GM19372 (cell line): ENCODE results near the gene DUSP16.
A peak's percentile ranks its signal among the peaks of the same experiment; 100 is the strongest.
"Not testable (repeated sequence)": the region's sequence is repeated elsewhere in the genome, so short reads cannot be mapped to it uniquely, and the experiment has no call there.

Experiments
- ATAC-seq: cut with Tn5 transposase; IDR thresholded peaks from one replicate; pipeline ENCODE4 v1.9.1; 2021; ENCODE audit warnings: mild to moderate bottlenecking, low read depth, moderate library complexity; ENCODE audit not compliant: unreplicated experiment

The DUSP16 gene

DNA sequence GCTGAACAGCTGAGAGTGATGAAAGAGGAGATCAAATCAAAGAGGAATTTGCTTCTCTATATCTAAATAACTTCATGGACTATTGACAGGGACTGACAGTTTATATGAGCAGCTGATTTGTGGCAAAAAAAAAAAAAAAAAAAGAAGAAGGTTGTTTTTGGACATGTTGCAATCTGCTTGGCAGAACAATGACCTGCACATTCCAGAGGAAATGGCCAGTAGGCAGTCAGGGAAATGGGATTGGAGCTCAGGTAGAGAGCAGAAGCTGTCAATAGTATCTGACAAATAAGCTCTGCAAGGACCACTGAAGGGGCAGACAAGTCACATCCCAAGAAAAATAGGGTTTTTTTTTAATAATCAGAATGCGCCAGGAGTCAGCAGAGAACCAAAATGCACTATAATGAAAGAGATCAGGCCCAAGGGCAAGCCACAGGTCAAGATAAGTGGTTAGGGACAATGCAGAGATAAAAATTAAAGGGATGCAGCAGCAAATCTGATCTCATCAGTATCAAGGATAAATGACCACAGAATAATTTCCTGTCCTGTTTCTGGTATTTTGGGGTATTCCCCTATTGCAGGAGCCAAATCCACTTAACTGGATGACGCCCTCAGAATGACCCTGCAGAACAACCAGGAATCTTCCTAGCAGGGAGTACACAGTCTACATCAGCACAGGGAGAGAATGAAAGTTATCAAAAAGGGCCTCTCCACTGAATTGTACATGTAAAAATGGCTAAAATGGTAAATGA lies 22.6 kb upstream of the DUSP16 start:
- no peak for ATAC-seq

DNA sequence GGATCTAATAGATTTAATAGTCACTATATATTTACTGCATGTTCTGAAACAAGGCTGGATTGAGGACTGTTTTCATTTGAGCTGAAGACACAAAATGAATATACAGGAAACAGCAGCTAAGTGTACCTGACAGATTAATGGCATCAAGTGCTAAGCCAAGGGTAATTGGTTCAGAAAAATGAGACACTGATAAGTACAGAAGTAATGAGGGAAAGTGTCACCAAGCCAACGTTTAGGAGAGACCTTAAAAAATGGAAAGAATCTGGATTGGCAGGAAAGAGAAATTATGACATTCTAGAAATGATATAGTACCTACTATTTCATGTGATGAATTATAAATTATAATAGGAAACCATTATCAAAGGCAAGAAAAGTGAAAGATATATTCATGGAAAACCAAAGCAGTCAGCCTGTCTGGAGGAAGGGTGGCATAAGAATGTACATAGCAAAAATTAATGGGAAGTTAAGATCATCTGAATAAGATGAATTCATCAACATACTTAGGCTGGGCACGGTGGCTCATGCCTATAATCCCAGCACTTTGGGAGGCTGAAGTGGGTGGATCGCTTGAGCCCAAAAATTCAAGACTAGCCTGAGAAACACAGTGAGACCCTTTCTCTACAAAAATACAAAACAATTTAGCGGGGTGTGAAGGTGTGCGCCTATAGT lies 21.0 kb upstream of the DUSP16 start:
- ATAC-seq = no peak

DNA sequence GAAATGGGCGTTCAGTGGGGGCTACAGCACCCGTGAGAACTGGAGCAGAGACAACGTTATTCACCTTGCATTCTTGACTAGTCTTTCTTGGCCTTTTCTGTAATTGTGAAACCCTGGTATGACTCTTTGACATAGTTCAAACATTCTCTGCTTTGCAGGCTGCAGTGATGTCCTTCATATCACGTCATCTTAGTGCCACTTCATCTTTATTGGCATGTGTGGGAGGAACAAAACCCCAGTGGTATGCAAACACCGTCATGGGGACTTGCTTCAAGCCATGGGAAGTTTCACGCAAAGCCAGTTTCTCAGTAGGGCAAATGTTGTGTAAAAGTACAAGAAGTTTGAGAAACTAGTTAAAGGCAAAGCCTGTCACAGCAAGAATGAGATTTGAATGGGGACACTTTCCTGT lies 20.2 kb upstream of the DUSP16 start:
- peak; percentile 74 for ATAC-seq

DNA sequence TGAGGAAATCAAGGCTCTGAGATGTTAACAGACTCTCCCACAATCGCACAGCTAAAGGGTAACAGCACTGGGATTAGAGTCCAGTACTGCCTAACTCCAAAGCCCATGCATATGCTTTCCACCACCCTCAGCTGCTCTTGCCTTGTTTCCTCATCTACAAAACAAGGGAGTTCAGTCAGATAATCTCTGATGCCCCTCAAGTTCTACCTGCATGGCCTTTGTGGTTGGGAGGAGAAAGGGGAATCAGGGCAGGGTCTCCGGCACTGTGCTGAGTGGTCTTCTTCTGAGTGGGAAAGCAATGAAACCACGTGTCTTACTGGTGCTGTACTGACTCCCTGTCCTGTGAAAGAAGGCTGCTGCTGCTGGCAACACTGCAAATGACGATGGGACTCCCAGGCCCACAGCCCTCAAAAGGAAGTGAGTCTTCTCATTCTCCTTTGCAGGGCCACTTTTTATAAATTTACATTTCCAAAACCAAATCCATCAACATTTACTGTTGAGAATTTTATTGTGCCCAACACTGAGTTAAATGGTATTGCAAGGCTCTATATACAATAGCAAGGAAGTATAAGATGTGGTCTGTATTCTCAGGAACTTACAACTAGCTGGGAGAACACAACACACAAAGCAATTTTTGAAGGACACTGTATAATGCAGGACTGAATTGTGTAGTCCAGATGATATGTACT lies 19.7 kb upstream of the DUSP16 start:
- peak; percentile 37 for ATAC-seq

DNA sequence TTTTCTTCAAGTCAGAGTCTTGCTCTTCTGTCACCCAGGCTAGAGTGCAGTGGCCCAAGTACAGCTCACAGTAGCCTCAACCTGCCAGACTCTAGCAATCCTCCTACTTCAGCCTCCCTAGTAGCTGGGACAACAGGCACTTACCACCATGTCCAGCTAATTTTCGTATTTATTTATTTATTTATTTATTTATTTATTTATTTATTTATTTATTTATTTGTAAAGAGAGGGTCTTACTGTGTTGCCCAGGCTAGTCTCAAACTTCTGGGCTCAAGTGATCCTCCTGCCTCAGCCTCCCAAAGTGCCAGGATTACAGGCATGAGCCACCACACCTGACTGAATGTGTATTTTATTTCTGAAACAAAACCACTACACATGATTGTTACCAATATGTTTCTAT lies 18.1 kb upstream of the DUSP16 start:
- not testable (repeated sequence) for ATAC-seq

DNA sequence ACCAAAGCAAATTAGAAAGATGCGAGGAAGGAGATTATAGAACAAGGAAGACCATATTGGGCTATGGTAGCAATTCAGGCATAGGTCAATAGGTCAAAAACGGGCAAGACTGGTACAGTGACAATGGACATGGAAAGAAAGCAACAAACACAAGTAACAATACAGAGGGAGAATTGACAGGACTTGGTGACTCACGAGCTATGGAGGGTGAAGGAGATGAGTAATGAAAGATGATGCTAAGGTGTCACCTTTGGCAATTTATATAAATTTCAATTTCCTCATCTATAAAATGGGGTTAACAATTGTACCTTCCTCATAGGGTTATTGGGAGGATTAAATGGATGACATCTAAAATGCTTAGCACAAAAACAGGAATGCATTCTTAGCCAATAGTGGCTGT lies 15.1 kb upstream of the DUSP16 start:
- ATAC-seq = no peak

DNA sequence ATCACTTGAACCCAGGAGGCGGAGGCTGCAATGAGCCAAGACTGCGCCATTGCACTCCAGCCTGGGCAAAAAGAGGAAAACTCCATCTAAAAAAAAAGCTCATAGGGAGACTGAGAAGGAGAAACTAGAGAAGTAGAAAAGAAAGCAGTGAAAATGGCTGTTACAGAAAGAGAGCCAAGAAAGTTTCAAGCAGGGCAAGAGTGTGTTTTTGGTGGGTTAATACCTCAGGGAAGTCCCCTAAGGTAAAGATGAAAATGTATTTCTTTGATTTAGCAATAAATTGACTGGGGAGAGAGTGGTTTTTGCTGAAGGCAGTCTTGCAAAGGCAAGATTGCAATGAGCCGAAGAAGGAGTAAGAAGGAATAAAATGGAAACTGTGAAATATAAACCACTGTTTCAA lies 10.0 kb upstream of the DUSP16 start:
- no peak for ATAC-seq

DNA sequence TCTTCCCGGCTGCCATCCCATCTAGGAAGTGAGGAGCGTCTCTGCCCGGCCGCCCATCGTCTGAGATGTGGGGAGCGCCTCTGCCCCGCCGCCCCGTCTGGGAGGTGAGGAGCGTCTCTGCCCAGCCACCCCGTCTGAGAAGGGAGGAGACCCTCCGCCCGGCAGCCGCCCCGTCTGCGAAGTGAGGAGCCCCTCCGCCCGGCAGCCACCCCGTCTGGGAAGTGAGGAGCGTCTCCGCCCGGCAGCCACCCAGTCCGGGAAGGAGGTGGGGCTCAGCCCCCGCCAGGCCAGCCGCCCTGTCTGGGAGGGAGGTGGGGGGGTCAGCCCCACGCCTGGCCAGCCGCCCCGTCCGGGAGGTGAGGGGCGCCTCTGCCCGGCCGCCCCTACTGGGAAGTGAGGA lies 3.3 kb upstream of the DUSP16 start:
- not testable (repeated sequence) for ATAC-seq

DNA sequence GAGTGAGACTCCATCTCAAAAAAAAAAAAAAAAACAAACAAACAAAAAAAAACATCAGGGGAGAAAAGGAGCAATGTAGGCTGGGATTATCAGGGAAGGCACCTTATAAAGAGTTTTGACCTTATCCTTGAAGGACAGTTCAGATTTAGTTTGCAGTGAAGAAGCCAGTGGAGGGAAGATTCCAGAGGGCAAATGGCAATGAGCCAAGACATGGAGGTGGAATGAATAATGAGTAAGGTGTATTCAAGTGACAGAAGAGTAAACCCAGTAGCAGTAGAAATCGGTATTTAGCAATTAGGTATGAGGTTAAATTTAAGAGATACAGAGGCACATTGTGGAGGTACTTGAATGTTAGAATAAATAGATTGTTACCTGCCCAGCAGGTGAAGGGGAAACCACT lies 2.2 kb upstream of the DUSP16 start:
- no peak for ATAC-seq

DNA sequence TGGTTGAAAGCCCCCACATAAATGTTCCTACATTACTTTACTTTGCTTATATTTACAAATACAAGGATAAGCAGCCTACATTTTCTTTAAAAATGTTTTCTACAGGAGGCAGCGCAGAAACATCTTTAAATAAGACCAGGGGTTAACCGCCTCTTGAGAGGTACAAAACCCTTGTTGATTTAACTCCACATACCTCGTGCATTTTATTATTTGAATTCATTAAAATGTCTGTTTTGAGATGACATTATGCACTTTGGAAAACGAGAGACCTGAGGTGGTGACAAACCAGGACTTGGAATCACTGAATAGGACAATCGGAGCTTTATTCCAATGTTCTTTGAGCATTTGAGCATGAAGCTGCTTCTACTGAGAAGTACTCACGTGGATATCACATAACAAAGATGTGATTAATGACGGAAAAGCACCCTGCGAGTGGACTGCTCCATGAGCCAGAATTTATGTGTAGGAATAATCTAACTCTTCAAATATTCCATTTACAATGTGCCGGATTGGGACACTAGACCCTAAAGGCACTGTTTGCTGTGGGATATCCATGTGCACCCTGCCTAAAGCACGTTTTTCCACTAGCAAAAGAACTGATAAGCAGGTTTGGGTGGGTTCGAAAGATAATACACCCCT lies 746 bp upstream of the DUSP16 start:
- ATAC-seq = no peak

DNA sequence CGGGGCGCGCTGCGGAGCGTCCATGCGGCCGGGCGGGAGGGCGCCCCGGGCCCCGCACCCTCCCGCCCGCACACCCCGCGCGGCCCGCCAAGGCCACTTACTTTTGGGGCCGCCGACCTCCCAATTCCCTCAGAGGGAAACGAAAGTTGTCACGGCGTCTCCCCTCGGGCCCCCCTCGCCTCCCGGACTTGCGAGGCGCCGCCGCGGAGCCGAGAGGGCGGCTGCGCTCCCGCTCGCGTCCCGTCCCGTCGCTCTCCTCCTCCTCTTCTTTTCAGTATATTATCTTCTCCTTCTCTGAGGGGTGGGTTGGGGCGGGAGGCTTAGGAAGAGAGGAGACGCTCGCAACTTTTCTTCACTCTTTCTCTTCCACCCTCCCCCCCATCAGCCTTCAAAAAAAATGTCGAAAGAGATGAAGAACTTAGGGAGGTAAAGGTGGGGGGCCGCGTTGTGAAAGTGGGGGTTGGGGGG lies 613 bp downstream of the DUSP16 start:
- no peak for ATAC-seq

DNA sequence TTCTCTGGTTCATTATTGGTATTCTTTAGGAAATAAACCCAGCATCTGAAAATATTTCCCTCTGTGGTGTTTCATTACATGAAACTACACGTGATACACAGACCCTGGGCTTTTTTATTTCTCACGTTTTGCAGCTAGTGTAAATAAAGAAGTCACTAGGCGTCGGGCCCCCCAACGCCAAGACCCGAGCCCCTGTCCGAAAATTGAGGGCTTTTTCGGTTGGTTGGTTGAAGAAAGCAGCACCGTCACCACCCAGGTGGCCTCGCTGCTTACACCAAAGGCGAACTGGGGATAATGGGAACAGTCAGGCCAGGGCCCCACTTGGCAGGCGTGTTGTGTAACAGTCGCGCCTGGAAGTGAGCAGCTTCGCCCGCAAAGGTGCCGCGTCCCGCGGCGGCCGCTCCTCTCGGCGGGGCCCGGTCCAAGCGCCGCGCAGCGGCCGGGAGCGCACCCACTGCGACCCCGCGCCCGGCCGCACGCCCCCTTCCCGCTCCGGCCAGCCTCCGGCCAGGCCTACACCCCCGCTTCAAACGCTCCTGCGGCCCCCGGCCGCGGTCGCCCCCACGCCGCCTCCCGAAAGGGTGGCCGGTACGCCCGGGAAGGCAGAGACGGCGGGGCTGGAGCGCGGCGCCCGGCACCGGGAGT lies 1.2 kb downstream of the DUSP16 start:
- ATAC-seq = no peak

DNA sequence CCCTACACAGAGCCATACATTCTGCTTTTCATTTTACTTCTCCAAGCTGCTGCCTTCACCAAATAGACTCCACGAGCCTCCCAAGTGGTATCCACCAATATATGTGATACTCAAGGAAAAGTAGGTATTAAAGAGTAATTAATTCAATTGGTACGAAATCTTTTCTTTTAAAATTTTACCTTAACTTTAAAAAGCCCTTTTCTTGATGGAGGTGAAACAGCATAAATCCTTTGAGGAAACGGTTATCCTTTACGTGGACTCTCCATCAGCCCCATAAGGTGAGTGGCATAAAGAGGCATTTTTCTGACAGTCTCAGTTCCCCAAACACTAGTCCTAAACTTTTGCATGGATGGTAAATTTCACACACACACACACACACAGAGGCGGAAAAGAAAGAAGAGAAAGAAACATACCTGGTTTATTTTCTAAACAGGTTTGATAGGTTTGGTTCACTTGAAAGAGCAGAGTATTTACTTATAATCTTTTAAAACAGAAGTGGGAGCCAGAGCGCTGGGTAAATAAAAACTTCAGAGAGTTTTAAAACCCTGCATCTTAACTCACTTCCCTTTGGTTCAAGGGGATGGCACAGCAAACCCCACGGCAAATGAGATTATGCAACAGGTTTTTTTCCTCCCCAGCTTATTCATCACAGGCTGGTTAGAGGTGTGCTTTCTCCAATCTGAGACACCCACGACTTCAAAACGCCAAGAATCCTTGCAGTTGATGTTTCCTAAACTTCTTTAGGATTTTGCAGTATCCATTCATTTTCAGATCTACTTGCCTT lies 1.9 kb downstream of the DUSP16 start:
- no peak for ATAC-seq

DNA sequence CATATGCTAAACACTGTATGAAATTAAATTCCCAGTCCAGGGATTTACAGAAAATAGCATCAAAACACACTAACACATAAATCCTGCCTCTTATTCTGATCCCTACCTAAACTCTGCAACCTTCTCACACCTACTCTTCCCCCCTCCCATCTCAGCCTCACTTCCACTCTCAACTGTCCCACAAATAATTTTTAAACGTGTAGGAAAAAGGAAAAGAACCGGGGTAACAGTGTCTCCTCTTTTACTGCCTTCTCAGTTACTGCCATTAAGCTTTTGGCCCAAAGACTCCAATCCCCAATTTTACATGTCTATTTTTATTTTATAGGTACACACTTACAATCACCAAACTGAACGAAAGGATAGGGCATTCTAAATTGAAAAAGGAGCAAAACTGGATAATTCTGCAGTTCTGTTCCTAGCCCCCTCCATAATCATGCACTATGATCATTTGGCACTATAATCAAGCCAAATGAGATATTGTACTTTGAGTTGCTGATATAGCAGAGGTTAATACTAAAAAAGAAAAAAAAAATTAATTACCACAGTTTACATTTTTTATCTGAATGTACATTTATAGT lies 2.9 kb downstream of the DUSP16 start:
- ATAC-seq = no peak

DNA sequence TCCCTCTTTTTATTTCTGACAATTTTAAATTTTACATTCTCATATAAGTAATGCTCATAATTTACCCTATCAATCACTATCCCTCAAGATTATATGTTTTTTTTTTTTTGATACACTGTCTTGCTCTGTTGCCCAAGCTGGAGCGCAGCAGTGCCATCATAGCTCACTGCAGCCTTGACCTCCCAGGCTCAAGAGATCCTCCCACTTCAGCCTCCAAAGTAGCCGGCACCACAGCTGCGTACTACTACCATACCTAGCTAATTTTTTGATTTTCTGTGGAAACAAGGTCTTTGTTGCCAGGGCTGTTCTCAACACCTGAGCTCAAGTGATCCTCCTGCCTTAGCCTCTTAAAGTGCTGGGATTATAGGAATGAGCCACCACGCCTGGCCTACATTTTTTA lies 4.4 kb downstream of the DUSP16 start:
- ATAC-seq = no peak

DNA sequence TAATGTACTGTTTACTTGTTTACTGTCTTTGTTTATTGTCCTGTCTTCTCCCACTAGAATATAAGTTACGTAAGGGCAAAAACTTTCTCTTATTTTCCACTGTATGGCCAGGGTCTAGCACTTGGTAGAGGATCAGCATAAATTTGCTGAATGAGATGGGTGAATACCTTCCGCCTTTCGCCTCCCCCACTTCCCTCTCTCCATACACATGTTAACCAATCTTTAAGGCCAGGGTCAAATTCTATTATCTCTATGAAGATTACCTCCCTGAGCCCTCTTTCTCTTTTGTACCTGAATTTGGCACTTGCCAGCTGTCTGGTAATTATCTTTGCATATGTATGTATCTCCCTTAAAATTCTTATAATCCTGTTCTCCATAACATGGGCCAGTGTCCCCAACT lies 4.9 kb downstream of the DUSP16 start:
- no peak for ATAC-seq

DNA sequence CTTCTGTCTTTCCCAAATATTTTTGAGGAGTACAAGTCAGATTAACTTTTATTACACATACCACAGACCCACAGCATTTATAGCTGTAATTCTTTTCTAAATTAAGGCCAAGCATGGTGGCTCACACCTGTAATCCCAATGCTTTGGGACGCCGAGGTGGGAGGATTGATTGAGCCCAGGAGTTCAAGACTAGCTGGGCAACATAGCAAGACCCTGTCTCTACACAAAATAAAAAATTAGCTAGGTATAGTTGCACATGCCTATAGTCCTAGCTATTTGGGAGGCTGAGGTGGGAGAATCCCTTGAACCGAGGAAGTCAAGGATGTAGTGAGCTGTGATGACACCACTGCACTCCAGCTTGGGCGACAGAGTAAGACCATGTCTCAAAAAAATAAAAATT lies 7.0 kb downstream of the DUSP16 start:
- ATAC-seq = no peak

DNA sequence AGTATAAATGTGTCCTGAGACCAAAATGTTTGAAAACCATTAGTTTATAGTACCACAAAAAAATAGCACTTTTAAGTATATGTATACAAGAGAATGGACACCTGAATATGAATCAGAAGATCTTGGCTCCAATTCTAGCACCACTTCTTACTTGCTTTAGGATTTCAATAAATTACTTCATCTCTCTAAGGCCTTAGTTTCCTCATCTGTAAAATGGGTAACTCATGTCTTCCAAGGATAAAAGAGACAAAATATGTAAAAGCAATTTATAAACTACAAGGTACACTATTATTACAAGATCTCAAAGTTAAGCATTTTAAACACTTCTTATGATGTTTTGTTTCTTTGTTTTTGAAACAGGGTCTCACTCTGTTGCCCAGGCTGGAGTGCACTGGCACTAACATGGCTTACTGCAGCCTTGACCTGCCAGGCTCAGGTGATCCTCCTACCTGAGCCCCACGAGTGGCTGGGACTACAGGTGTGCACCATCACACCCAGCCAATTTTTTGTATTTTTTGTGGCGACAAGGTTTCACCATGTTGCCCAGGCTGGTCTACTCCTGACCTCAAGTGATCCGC lies 9.4 kb downstream of the DUSP16 start:
- no peak for ATAC-seq

DNA sequence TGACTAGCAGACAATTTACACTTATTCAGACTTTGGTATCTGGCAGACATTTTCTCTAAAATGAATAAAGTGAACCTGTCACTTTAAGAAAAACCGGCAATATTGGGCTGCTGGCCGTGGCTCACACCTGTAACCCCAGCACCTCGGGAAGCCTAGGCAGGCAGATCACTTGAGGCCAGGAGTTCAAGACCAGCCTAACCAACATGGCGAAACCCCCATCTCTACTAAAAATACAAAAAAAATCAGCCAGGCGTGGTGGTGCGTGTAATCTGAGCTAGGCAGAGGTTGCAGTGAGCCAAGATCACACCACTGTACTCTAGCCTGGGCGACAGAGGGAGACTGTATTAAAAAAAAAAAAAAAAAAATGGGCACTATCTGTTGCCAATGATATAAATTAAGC lies 11.5 kb downstream of the DUSP16 start:
- no peak for ATAC-seq
